22Rv1 (cell line): ENCODE data around the gene USP34.

ENCODE experiments used
- CTCF ChIP-seq: fragments of 450-650 bp; IDR thresholded peaks from 2 replicates; pipeline ENCODE4 v1.5.1; 2017; ENCODE audit warnings: mild to moderate bottlenecking
- ZFX ChIP-seq: fragments of 450-650 bp; IDR thresholded peaks from 2 replicates; pipeline ENCODE4 v1.6.1; 2017; ENCODE audit warnings: antibody characterized with exemption, borderline replicate concordance

- TF ChIP-seq CTCF, result no peak
- TF ChIP-seq ZFX, result no peak
Observed at GRCh38 chr2:61350777-61351176, 120.1 kb downstream of the USP34 start.
